SK-N-SH (cell line): ENCODE data around the gene KRABD2.
A peak's percentile ranks its signal among the peaks of the same experiment; 100 is the strongest.

Experiments used
- CTCF ChIA-PET: fragments of 300-600, 350-600 bp; formaldehyde crosslinking; extraction: SDS; loops from one replicate; lab custom pipeline; 2021; lab: Yijun Ruan, JAX
- POLR2A ChIA-PET: fragments of 350-600 bp; sonication (Branson Sonifier 250); formaldehyde crosslinking; extraction: SDS; loops from one replicate; lab custom pipeline; 2020; ENCODE audit warnings: antibody characterized with exemption, inconsistent platforms; lab: Yijun Ruan, JAX
- DNase-seq: peaks from one replicate; pipeline ENCODE4 v3.0.0; 2012
- H2AFZ ChIP-seq: fragments of 200-600 bp; sonication (generic); 2 replicates; pipeline ENCODE4 v1.8.1; 2016; ENCODE audit warnings: antibody characterized with exemption, mild to moderate bottlenecking, low read depth
- H3F3A ChIP-seq: fragments of 200-600 bp; sonication (generic); replicated peaks from 2 replicates; pipeline ENCODE3; 2016; ENCODE audit warnings: antibody characterized with exemption, mild to moderate bottlenecking; ENCODE audit not compliant: insufficient read depth
- H3K27ac ChIP-seq, 2 experiments: fragments of 200-500 bp in 1 of 2; fragments of 200-600 bp in 1 of 2; sonication (Bioruptor generic) in 1 of 2; sonication (generic), shearing (Covaris generic) in 1 of 2; 2 replicates each; pipeline versions ENCODE4 v1.5.1 to v1.6.1; 2014 to 2016; ENCODE audit warnings: low read depth in 2 of 2, inconsistent platforms in 1 of 2, low read length in 1 of 2, mild to moderate bottlenecking in 1 of 2, mixed read lengths in 1 of 2
- H3K27me3 ChIP-seq: fragments of 200-600 bp; sonication (generic), shearing (Covaris generic); 2 replicates; pipeline ENCODE4 v1.6.1; 2016; ENCODE audit warnings: mixed run types; ENCODE audit not compliant: insufficient read depth
- H3K36me3 ChIP-seq, 2 experiments: fragments of 200-500 bp in 1 of 2; fragments of 200-600 bp in 1 of 2; sonication (Bioruptor generic) in 1 of 2; sonication (generic) in 1 of 2; replicated peaks in 1 of 2; 2 replicates each; pipeline versions ENCODE3 to v1.5.1; 2014 to 2016; ENCODE audit warnings: low read length in 1 of 2, mild to moderate bottlenecking in 1 of 2; ENCODE audit not compliant: insufficient read depth in 2 of 2, control insufficient read depth in 1 of 2
- H3K4me1 ChIP-seq, 2 experiments: fragments of 200-500 bp in 1 of 2; fragments of 200-600 bp in 1 of 2; sonication (Bioruptor generic) in 1 of 2; sonication (generic), shearing (Covaris generic) in 1 of 2; 2 replicates each; pipeline versions ENCODE4 v1.5.1 to v1.6.1; 2014 to 2016; ENCODE audit warnings: low read depth in 1 of 2, low read length in 1 of 2, mixed run types in 1 of 2; ENCODE audit not compliant: insufficient read depth in 2 of 2, control insufficient read depth in 1 of 2
- H3K4me2 ChIP-seq: fragments of 200-600 bp; sonication (generic), shearing (Covaris generic); 2 replicates; pipeline ENCODE4 v1.6.1; 2017; ENCODE audit warnings: mixed run types
- H3K4me3 ChIP-seq, 2 experiments: fragments of 200-500 bp in 1 of 2; fragments of 200-600 bp in 1 of 2; sonication (Bioruptor generic) in 1 of 2; sonication (generic), shearing (Covaris generic) in 1 of 2; 2 replicates each; pipeline versions ENCODE4 v1.5.1 to v1.8.1; 2014 to 2016; ENCODE audit warnings: low read depth in 2 of 2, inconsistent platforms in 1 of 2, low read length in 1 of 2, mild to moderate bottlenecking in 1 of 2, mixed read lengths in 1 of 2, moderate library complexity in 1 of 2
- H3K79me2 ChIP-seq: fragments of 200-600 bp; sonication (generic); 2 replicates; pipeline ENCODE4 v1.8.1; 2017; ENCODE audit warnings: mild to moderate bottlenecking; ENCODE audit not compliant: insufficient read depth
- H3K9ac ChIP-seq: fragments of 200-600 bp; sonication (generic); 2 replicates; pipeline ENCODE4 v1.6.1; 2017; ENCODE audit warnings: mixed run types
- H3K9me2 ChIP-seq: fragments of 200-600 bp; sonication (generic); 2 replicates; pipeline ENCODE4 v1.6.1; 2017; ENCODE audit warnings: mixed run types
- H3K9me3 ChIP-seq: fragments of 200-600 bp; sonication (generic); 2 replicates; pipeline ENCODE4 v1.6.1; 2017; ENCODE audit warnings: mixed run types, mild to moderate bottlenecking, moderate library complexity
- H4K20me1 ChIP-seq: fragments of 200-600 bp; sonication (generic); 2 replicates; pipeline ENCODE4 v1.6.1; 2017; ENCODE audit warnings: mild to moderate bottlenecking, mixed run types; ENCODE audit not compliant: insufficient read depth
- CTCF ChIP-seq: fragments of 200-600 bp; sonication (generic); IDR thresholded peaks from 2 replicates; pipeline ENCODE4 v1.6.1; 2017; ENCODE audit warnings: antibody characterized with exemption, mild to moderate bottlenecking, moderate library complexity
- ELF1 ChIP-seq: IDR thresholded peaks from 2 replicates; pipeline ENCODE4 v1.4.0; 2012
- NRF1 ChIP-seq: IDR thresholded peaks from 2 replicates; pipeline ENCODE4 v1.6.1; 2012; ENCODE audit warnings: low read depth, mild to moderate bottlenecking, low read length
- RAD21 ChIP-seq: IDR thresholded peaks from 2 replicates; pipeline ENCODE4 v1.6.1; 2012; ENCODE audit warnings: mild to moderate bottlenecking, low read length
- RCOR1 ChIP-seq: fragments of 150-350 bp; IDR thresholded peaks from 2 replicates; pipeline ENCODE4 v1.6.1; 2017; ENCODE audit warnings: antibody characterized with exemption, low read length
- SMC3 ChIP-seq: IDR thresholded peaks from 2 replicates; pipeline ENCODE4 v1.6.1; 2012; ENCODE audit warnings: low read depth, low read length, improper control_type of control experiment
- TAF1 ChIP-seq: IDR thresholded peaks from 2 replicates; pipeline ENCODE4 v1.6.1; 2012; ENCODE audit warnings: low read depth, mild to moderate bottlenecking, low read length, moderate library complexity, borderline replicate concordance
- ZBTB33 ChIP-seq: IDR thresholded peaks from 2 replicates; pipeline ENCODE4 v1.4.0; 2012; ENCODE audit warnings: low read depth, borderline replicate concordance
- WGBS: methylation state at CpG from one replicate; pipeline ENCODE4 v1.1.6; 2017; ENCODE audit warnings: low lambda C conversion rate; 5-methylcytosine and 5-hydroxymethylcytosine counted together
- TF ChIP-seq, protein P1 (sequence below): IDR thresholded peaks from 2 replicates; pipeline ENCODE4 v1.6.1; 2012; ENCODE audit warnings: mild to moderate bottlenecking, low read depth, low read length, moderate library complexity
- TF ChIP-seq, protein P2 (sequence below): IDR thresholded peaks from 2 replicates; pipeline ENCODE4; 2012

Gene KRABD2

DNA sequence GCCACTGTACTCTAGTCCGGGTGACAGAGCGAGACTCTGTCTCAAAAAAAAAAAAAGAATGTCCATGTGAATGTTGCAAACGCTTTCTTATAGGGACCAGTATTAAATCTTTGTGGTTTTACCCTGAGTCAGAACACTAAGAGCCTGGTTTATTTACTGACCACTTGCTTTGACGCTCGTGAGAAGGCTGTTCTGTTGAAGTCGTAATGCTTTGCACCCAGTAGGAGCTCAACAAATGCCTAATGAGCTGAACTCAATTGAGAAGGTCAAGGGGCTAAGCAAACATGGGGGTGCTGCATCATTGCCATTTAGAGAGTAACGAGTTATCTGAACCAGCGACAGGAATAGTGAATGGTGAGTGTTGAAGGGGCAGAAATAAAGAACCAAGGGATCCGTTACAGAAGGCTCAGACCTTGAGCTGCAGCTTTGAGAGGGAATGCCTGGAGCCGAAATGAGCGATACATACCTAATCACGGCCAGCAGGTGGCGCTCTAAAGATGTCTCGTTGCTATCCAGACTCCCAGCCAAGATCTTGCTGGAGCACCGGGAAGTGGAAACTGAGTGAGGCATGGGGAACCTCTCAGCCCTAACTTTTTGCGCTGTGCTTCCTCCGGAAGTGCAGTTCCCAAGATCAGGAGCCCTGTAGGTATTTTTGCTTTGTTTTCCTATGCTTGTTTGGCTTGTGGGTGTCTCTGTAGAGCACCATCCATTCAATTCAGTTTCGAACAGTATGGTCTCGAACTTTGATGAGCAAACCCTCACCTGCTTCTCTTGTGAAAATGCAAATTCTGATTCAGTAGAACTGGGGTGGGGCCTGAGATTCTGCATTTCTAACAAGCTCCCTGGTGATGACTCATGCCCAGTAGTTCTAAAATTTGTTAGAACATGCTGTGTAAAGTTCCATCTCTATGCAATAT, 33.7 kb upstream of the KRABD2 start:
- peak overlapping the region; percentile 81 for H2AFZ ChIP-seq
- H3K4me2 ChIP-seq, result peak overlapping the region; percentile 54
- H3K27ac ChIP-seq, result no peak overlapping the region
- WGBS, result 24% methylated on average over 17 of the region's 19 CpGs
- DNase-seq, result peak; percentile 80
- peak; percentile 85 for TF ChIP-seq RAD21
- peak; percentile 84 for TF ChIP-seq CTCF
- TF ChIP-seq, protein P1, sequence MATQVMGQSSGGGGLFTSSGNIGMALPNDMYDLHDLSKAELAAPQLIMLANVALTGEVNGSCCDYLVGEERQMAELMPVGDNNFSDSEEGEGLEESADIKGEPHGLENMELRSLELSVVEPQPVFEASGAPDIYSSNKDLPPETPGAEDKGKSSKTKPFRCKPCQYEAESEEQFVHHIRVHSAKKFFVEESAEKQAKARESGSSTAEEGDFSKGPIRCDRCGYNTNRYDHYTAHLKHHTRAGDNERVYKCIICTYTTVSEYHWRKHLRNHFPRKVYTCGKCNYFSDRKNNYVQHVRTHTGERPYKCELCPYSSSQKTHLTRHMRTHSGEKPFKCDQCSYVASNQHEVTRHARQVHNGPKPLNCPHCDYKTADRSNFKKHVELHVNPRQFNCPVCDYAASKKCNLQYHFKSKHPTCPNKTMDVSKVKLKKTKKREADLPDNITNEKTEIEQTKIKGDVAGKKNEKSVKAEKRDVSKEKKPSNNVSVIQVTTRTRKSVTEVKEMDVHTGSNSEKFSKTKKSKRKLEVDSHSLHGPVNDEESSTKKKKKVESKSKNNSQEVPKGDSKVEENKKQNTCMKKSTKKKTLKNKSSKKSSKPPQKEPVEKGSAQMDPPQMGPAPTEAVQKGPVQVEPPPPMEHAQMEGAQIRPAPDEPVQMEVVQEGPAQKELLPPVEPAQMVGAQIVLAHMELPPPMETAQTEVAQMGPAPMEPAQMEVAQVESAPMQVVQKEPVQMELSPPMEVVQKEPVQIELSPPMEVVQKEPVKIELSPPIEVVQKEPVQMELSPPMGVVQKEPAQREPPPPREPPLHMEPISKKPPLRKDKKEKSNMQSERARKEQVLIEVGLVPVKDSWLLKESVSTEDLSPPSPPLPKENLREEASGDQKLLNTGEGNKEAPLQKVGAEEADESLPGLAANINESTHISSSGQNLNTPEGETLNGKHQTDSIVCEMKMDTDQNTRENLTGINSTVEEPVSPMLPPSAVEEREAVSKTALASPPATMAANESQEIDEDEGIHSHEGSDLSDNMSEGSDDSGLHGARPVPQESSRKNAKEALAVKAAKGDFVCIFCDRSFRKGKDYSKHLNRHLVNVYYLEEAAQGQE, result 0 out of 2 replicates have a peak, but pooled peaks have one; percentile 23
- peak; percentile 94 for TF ChIP-seq SMC3
- no peak for TF ChIP-seq ELF1
- TF ChIP-seq, protein P2, sequence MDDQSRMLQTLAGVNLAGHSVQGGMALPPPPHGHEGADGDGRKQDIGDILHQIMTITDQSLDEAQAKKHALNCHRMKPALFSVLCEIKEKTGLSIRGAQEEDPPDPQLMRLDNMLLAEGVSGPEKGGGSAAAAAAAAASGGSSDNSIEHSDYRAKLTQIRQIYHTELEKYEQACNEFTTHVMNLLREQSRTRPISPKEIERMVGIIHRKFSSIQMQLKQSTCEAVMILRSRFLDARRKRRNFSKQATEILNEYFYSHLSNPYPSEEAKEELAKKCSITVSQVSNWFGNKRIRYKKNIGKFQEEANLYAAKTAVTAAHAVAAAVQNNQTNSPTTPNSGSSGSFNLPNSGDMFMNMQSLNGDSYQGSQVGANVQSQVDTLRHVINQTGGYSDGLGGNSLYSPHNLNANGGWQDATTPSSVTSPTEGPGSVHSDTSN, result no peak
- TF ChIP-seq TAF1, result no peak
- TF ChIP-seq, all 33 proteins: peak for 4
- H3K4me1 ChIP-seq, result no peaks in the 10 kb centered on the region
- ChIA-PET POLR2A (interaction anchor here (1.0 kb wide), 1 partner anchor 336 kb away, joined by 3 read pairs; no protein-coding TSS in a partner anchor), CTCF (interaction anchor here (0.6 to 6.9 kb wide), 31 partner anchors 8 to 1529 kb away, joined by 3 to 82 read pairs (median 4); partner anchors contain the start of genes CCDC42, KRABD2 and MYH10)
- no peaks in the 10 kb centered on the region for H3K36me3 ChIP-seq
- H3K9ac ChIP-seq, result no peak overlapping the region
- no peaks in the 10 kb centered on the region for H3K9me3 ChIP-seq
- H3F3A ChIP-seq, result no peaks in the 10 kb centered on the region
- H3K4me3 ChIP-seq, result peak overlapping the region in 1 of 2 experiments; percentile 48; a peak in 1 of 4 replicates
- no peaks in the 10 kb centered on the region for H3K79me2 ChIP-seq
- no peaks in the 10 kb centered on the region for H4K20me1 ChIP-seq
- H3K27me3 ChIP-seq, result peaks cover 17% of the 10 kb centered on the region; the same call in 1 of the 2 replicates
- no peaks in the 10 kb centered on the region for H3K9me2 ChIP-seq

GRCh38 chr17:8408371-8408770, 31.9 kb upstream of the KRABD2 start:
- Histone ChIP-seq H3K4me1 (no peaks in the 10 kb centered on the region), H3K9me2 (no peaks in the 10 kb centered on the region), H3F3A (no peaks in the 10 kb centered on the region), H3K9me3 (no peaks in the 10 kb centered on the region), H3K4me3 (no peak overlapping the region), H4K20me1 (no peaks in the 10 kb centered on the region), H3K9ac (no peak overlapping the region), H3K36me3 (no peaks in the 10 kb centered on the region), H3K4me2 (no peak overlapping the region), H3K27me3 (peaks cover 7% of the 10 kb centered on the region; the same call in 1 of the 2 replicates), H2AFZ (no peak overlapping the region), H3K79me2 (no peaks in the 10 kb centered on the region), H3K27ac (no peak overlapping the region)
- ChIA-PET CTCF (interaction anchor here (0.9 to 6.9 kb wide), 4 partner anchors 13 to 377 kb away, joined by 3 to 82 read pairs (median 9); partner anchors contain the start of gene CCDC42), POLR2A (no interaction called here)
- WGBS, result 79% methylated on average over 14 of the region's 14 CpGs
- DNase-seq, result no peak
- no peak for TF ChIP-seq ZBTB33
- TF ChIP-seq RAD21, result no peak
- no peak for TF ChIP-seq RCOR1
- TF ChIP-seq NRF1, result no peak
